SU-DHL-6 (cell line): ENCODE measurements around the gene GPATCH8.

Experiments
- EZH2phosphoT487 ChIP-seq: fragments of 200-600 bp; sonication (generic), shearing (Covaris generic); conservative IDR thresholded peaks from 2 replicates; pipeline ENCODE4 v1.6.1; 2018; ENCODE audit warnings: mild to moderate bottlenecking, antibody characterized with exemption, low read length, moderate library complexity, mixed read lengths
- TF ChIP-seq, protein P1 (sequence below): fragments of 200-600 bp; sonication (generic); IDR thresholded peaks from one replicate; pipeline ENCODE4 v1.5.1; 2017; ENCODE audit warnings: antibody characterized with exemption, mild to moderate bottlenecking, low read length, moderate library complexity; ENCODE audit not compliant: insufficient read depth, poor library complexity, severe bottlenecking

DNA sequence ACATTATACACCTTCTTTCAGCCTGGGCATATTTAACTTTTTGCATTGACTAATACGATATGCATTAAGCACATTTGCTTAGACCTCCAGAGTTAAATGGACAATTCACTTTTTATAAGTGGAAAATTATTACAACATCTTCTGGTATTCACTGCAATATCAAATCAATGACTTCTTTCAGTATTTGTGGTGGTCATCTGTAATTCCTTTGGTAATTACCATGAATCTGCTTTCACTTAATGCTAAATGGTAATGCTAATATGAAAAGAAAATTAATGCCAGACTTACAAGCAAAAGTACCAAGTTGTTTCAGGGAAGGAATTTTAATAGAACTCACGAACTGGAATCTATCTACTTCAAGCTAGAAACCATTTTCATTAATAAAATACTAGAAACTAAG lies 6.4 kb downstream of the GPATCH8 start:
- TF ChIP-seq, protein P1, sequence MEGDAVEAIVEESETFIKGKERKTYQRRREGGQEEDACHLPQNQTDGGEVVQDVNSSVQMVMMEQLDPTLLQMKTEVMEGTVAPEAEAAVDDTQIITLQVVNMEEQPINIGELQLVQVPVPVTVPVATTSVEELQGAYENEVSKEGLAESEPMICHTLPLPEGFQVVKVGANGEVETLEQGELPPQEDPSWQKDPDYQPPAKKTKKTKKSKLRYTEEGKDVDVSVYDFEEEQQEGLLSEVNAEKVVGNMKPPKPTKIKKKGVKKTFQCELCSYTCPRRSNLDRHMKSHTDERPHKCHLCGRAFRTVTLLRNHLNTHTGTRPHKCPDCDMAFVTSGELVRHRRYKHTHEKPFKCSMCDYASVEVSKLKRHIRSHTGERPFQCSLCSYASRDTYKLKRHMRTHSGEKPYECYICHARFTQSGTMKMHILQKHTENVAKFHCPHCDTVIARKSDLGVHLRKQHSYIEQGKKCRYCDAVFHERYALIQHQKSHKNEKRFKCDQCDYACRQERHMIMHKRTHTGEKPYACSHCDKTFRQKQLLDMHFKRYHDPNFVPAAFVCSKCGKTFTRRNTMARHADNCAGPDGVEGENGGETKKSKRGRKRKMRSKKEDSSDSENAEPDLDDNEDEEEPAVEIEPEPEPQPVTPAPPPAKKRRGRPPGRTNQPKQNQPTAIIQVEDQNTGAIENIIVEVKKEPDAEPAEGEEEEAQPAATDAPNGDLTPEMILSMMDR = no peak
- TF ChIP-seq EZH2phosphoT487 = no peak
